Heart right ventricle (tissue), 16 donors: ENCODE measurements around the gene YDJC. TPM values are rescaled to one million over a fixed set of nuclear protein-coding genes. Genes with fewer than 3 reads are reported as not detected.
A peak's percentile ranks its signal among the peaks of the same experiment; 100 is the strongest.
"Not testable (repeated sequence)": the region's sequence is repeated elsewhere in the genome, so short reads cannot be mapped to it uniquely, and the experiment has no call there.

Source experiments
- ATAC-seq, 8 donors: fragments of 200-7000 bp; cut with Tn5 transposase; one replicate each; pipeline ENCODE4 v1.9.1; 2020; ENCODE audit warnings: mild to moderate bottlenecking in 8 of 8, moderate library complexity in 8 of 8, moderate number of reproducible peaks in 1 of 8
- DNase-seq, 2 donors: peaks; one replicate each; pipeline ENCODE4 v3.0.0-alpha.2; 2020
- H3K27ac ChIP-seq, 10 donors: fragments of 200-600 bp; sonication (generic) in 2 of 10; one replicate each; pipeline versions ENCODE4 v1.5.0 to v1.8.0; 2020 to 2022; ENCODE audit warnings: mild to moderate bottlenecking in 3 of 10
- H3K27me3 ChIP-seq, 7 donors: fragments of 200-600 bp; one replicate each; pipeline ENCODE4 v1.8.0; 2021 to 2022; ENCODE audit warnings: mild to moderate bottlenecking in 2 of 7
- H3K36me3 ChIP-seq, 9 donors: fragments of 200-600 bp; sonication (generic) in 1 of 9; one replicate each; pipeline versions ENCODE4 v1.5.0 to v1.8.0; 2020 to 2022; ENCODE audit warnings: mild to moderate bottlenecking in 2 of 9
- H3K4me1 ChIP-seq, 9 donors: fragments of 200-600 bp; sonication (generic) in 1 of 9; one replicate each; pipeline versions ENCODE4 v1.5.0 to v1.8.0; 2020 to 2022; ENCODE audit warnings: mild to moderate bottlenecking in 4 of 9
- H3K4me3 ChIP-seq, 10 donors: fragments of 200-600 bp; sonication (generic) in 2 of 10; one replicate each; pipeline versions ENCODE4 v1.5.0 to v1.8.0; 2020 to 2022; ENCODE audit warnings: mild to moderate bottlenecking in 7 of 10, moderate library complexity in 2 of 10
- H3K9me3 ChIP-seq, 11 donors: fragments of 200-600 bp in 10 of 11; sonication (generic) in 2 of 11; one replicate each; pipeline versions ENCODE4 v1.5.0 to v1.8.0; 2013 to 2022; ENCODE audit warnings: mild to moderate bottlenecking in 2 of 11, control low read depth in 1 of 11, moderate library complexity in 1 of 11
- CTCF ChIP-seq, 9 donors: fragments of 200-600 bp; sonication (generic) in 2 of 9; IDR thresholded peaks; one replicate each; pipeline versions ENCODE4 v1.5.0 to v1.8.0; 2021 to 2022; ENCODE audit warnings: antibody characterized with exemption in 9 of 9, mild to moderate bottlenecking in 5 of 9, moderate library complexity in 1 of 9
- WGBS, 2 donors: extraction: QIAGEN DNeasy Blood & Tissue Kit; methylation state at CpG; one replicate each; pipeline ENCODE4 v1.1.7; 2013; ENCODE audit warnings: inconsistent platforms in 1 of 2; 5-methylcytosine and 5-hydroxymethylcytosine counted together
- intact Hi-C, 10 donors: fragments of 100-400 bp; cut with DNase I; formaldehyde crosslinking; loops; one replicate each; pipeline versions ENCODE4 v1.11.1 to v1.14.2; 2022
- polyA plus RNA-seq, 2 donors: library from polyadenylated mRNA; stranded (reverse); fragments of 200-250 nt; gene quantifications; one replicate each; pipeline ENCODE4 v1.2.3, GENCODE V29; 2013
- total RNA-seq, 10 donors: library from RNA; stranded (reverse); fragmentation: NEBNext Ultra II Directional in 3 of 10; extraction: Animal tissue kit (Norgen Biotek cat#: 25700) in 3 of 10; gene quantifications; one replicate each; pipeline versions ENCODE4 v1.2.1 to v1.2.4, GENCODE V29; 2021 to 2023
- donor health status: Arrhythmogenic right ventricular cardiomyopathy.
- donor health status: ischemic (EF 13 %, LVEDD 7.1; RV severe dilation, severe dysfunction).
- donor health status: healthy with polysubstance abuse.
- donor health status: DM: no; HTN: yes; CAD: no.
- donor health status: DM: no; HTN: no; CAD: no.
- donor health status: ischemic (EF 25% LVEDD 6.9; RV normal size, moderate dysfunction).
- donor health status: ischemic (EF 25% LVEDD 5.7; RV mildly dilated, moderate dysfunction).
- donor health status: healthy.
- donor health status: DM: yes; HTN: yes; CAD: no.
- donor health status: Ischemic cardiomyopathy.
- donor health status: ischemic (EF 35%, LVEDD 5.7; RV mildly dilated, moderate dysfunction).
- donor health status: nonischemic (EF 11% LVEDD 7.7; RV severe dilation, severe dysfunction).
- donor health status: DM: yes; HTN: yes; CAD: no.
- donor health status: PGD.
- donor health status: ischemic (EF 29% LVEDD 5.4; RV normal size, mild dysfunction).
- donor health status: nonischemic (EF 23%, LVEDD 6.1; RV moderate dilation, normal function).

The YDJC gene
- total and polyA plus RNA-seq, 12 donors = 2.3 to 26.4 (median 4.4) TPM

- TF ChIP-seq CTCF (IDR thresholded peaks at IDR 0.05) = no peak
- WGBS, 2 donors = 88 to 90% methylated on average over 8 of the region's 8 CpGs
- Histone ChIP-seq H3K4me1 (peaks cover 13 to 82% (median 63%) of the 10 kb centered on the region in 9 donors), H3K9me3 (no peaks in the 10 kb centered on the region), H3K27ac (no peak overlapping the region), H3K27me3 (no peaks in the 10 kb centered on the region), H3K4me3 (no peak overlapping the region), H3K36me3 (peaks cover 0 to 40% (median 17%) of the 10 kb centered on the region in 9 donors)
- ATAC-seq (no peak), DNase-seq (no peak)
- intact Hi-C loops = loop anchor here in 1 of 10 donors (5.0 kb wide), 1 partner anchor 38 kb away; no protein-coding TSS in a partner anchor
Measured at GRCh38 chr22:21589396-21589795, 40.4 kb downstream of the YDJC start.

- Histone ChIP-seq H3K36me3 (peaks cover 0 to 30% (median 3%) of the 10 kb centered on the region in 9 donors), H3K4me3 (no peak overlapping the region), H3K27me3 (no peaks in the 10 kb centered on the region), H3K9me3 (no peaks in the 10 kb centered on the region), H3K4me1 (peaks cover 10 to 71% (median 53%) of the 10 kb centered on the region in 9 donors), H3K27ac (peak overlapping the region in 1 of 10 donors; percentile 21)
- no peak for TF ChIP-seq CTCF (IDR thresholded peaks at IDR 0.05)
- ATAC-seq (no peak), DNase-seq (no peak)
- intact Hi-C loops = loop anchor here in 1 of 10 donors (5.0 kb wide), 1 partner anchor 39 kb away; no protein-coding TSS in a partner anchor
- 74 to 79% methylated on average over 4 of the region's 4 CpGs for WGBS, 2 donors
Measured at GRCh38 chr22:21587803-21588611, 41.8 kb downstream of the YDJC start.

GRCh38 chr22:21585389-21585788, 44.4 kb downstream of the YDJC start:
- Histone ChIP-seq H3K36me3 (peaks cover 0 to 15% (median 0%) of the 10 kb centered on the region in 9 donors), H3K27ac (no peak overlapping the region), H3K9me3 (no peaks in the 10 kb centered on the region), H3K4me3 (no peak overlapping the region), H3K27me3 (no peaks in the 10 kb centered on the region), H3K4me1 (peaks cover 0 to 62% (median 42%) of the 10 kb centered on the region in 9 donors)
- no peak for DNase-seq
- TF ChIP-seq CTCF (IDR thresholded peaks at IDR 0.05) = no peak
- WGBS, 2 donors = 89 to 90% methylated on average over 2 of the region's 2 CpGs
- intact Hi-C loops = loop anchor here in 1 of 10 donors (5.0 kb wide), 1 partner anchor 42 kb away; no protein-coding TSS in a partner anchor
- ATAC-seq = no peak

GRCh38 chr22:21582801-21583740, 46.8 kb downstream of the YDJC start:
- DNase-seq = no peak
- Histone ChIP-seq H3K36me3 (peaks cover 0 to 15% (median 0%) of the 10 kb centered on the region in 9 donors), H3K27me3 (no peaks in the 10 kb centered on the region), H3K9me3 (no peaks in the 10 kb centered on the region), H3K4me1 (peaks cover 2 to 60% (median 48%) of the 10 kb centered on the region in 9 donors), H3K27ac (no peak overlapping the region), H3K4me3 (no peak overlapping the region)
- 64 to 72% methylated on average over 10 of the region's 10 CpGs for WGBS, 2 donors
- intact Hi-C loops = loop anchor here in 1 of 10 donors (5.0 kb wide), 1 partner anchor 44 kb away; no protein-coding TSS in a partner anchor
- peak in 1 of 8 donors; percentile 30 for ATAC-seq
- TF ChIP-seq CTCF (IDR thresholded peaks at IDR 0.05) = no peak

- not testable (repeated sequence) for H3K27me3 ChIP-seq, H3K27ac ChIP-seq, ATAC-seq, H3K9me3 ChIP-seq, DNase-seq, H3K4me3 ChIP-seq
- intact Hi-C loops = loop anchor here in 1 of 10 donors (5.0 kb wide), 1 partner anchor 46 kb away; no protein-coding TSS in a partner anchor
- WGBS, 2 donors = 93% methylated on average over 10 of the region's 10 CpGs
- Histone ChIP-seq H3K36me3 (peaks cover 0 to 14% (median 0%) of the 10 kb centered on the region in 9 donors), H3K4me1 (peaks cover 2 to 55% (median 35%) of the 10 kb centered on the region in 9 donors)
Measured at GRCh38 chr22:21581009-21581713, 48.7 kb downstream of the YDJC start.

- H3K4me1 ChIP-seq = peaks cover 2 to 55% (median 33%) of the 10 kb centered on the region in 9 donors
- H3K27ac ChIP-seq, H3K27me3 ChIP-seq, H3K4me3 ChIP-seq, ATAC-seq, DNase-seq, H3K9me3 ChIP-seq, H3K36me3 ChIP-seq: not testable (repeated sequence)
- WGBS, 2 donors = 93 to 94% methylated on average over 9 of the region's 9 CpGs
- intact Hi-C loops = loop anchor here in 1 of 10 donors (5.0 kb wide), 1 partner anchor 47 kb away; no protein-coding TSS in a partner anchor
Measured at GRCh38 chr22:21580623-21581007, 49.2 kb downstream of the YDJC start.
